Measurements from ENCODE around the gene SAP25.

The SAP25 gene

DNA sequence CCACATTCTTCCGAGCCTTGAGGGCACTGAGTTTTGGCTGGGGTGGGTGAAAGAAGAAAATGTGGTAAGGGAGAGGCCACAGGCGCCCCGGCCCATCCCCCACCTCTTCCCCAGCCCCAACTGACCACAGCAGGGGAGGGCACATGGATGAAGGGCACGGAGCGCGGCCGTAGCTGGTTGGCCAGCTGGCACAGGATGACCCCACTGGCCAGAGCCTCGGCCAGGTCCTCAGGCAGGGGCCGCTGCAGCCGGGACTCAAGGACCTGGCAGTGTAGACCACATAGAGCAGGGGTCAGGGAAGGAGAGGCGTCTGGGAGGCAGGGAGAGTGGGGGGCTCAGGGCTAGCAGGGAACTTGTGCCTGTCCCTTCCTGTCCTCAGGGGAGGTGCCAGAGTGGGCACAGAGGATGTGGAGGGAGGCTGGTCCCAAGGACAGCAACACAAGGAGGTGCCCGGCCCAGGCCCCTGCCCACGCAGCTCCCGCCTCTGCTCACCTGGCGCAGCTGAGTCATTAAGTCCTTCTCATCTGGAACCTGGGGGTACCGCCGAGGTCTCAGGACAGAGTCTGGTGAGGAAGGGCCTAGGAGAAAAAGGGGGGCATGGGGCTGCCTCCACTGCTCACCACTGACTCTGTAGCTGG lies 2.2 kb upstream of the SAP25 start:
- Histone ChIP-seq H3K9me3 (ENCODE audit: severe bottlenecking) (no peaks in the 10 kb centered on the region), H3K27me3 (ENCODE audit: insufficient read depth, low read depth, severe bottlenecking) (no peaks in the 10 kb centered on the region), H3K36me3 (peaks cover 53% of the 10 kb centered on the region), H3K27ac (no peak overlapping the region), H3K4me3 (ENCODE audit: low read depth, low read length) (no peak overlapping the region)
- TF ChIP-seq, protein P1, sequence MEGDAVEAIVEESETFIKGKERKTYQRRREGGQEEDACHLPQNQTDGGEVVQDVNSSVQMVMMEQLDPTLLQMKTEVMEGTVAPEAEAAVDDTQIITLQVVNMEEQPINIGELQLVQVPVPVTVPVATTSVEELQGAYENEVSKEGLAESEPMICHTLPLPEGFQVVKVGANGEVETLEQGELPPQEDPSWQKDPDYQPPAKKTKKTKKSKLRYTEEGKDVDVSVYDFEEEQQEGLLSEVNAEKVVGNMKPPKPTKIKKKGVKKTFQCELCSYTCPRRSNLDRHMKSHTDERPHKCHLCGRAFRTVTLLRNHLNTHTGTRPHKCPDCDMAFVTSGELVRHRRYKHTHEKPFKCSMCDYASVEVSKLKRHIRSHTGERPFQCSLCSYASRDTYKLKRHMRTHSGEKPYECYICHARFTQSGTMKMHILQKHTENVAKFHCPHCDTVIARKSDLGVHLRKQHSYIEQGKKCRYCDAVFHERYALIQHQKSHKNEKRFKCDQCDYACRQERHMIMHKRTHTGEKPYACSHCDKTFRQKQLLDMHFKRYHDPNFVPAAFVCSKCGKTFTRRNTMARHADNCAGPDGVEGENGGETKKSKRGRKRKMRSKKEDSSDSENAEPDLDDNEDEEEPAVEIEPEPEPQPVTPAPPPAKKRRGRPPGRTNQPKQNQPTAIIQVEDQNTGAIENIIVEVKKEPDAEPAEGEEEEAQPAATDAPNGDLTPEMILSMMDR (IDR thresholded peaks at IDR 0.05; ENCODE audit: low read depth, low read length): no peak
- DNase-seq: no peak

DNA sequence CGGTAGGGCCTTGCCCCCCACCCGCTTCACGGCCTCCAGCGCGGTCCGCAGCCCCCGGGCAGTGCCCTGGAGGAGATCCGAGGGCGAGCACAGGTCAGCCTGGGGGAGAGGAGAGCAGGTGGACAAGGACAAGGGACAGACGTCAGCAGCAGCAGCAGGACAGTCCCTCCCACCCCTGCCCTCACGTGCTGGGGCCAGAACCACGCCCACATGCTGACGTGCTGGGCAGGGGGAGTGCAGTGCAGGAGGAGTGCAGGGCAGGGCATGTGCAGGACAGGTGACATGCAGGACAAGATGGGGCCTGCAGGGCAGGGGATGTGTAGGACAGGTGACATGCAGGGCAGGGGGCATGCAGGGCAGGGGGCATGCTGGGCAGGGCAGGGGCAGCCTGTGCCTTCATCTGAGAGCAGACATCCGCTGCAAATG lies 1.5 kb upstream of the SAP25 start:
- Histone ChIP-seq H3K4me3 (ENCODE audit: low read depth, low read length) (no peak overlapping the region), H3K27me3 (ENCODE audit: insufficient read depth, low read depth, severe bottlenecking) (no peaks in the 10 kb centered on the region), H3K9me3 (ENCODE audit: severe bottlenecking) (no peaks in the 10 kb centered on the region), H3K27ac (no peak overlapping the region), H3K36me3 (peaks cover 46% of the 10 kb centered on the region)
- TF ChIP-seq, protein P1 (IDR thresholded peaks at IDR 0.05; ENCODE audit: low read depth, low read length): no peak
- DNase-seq: no peak

DNA sequence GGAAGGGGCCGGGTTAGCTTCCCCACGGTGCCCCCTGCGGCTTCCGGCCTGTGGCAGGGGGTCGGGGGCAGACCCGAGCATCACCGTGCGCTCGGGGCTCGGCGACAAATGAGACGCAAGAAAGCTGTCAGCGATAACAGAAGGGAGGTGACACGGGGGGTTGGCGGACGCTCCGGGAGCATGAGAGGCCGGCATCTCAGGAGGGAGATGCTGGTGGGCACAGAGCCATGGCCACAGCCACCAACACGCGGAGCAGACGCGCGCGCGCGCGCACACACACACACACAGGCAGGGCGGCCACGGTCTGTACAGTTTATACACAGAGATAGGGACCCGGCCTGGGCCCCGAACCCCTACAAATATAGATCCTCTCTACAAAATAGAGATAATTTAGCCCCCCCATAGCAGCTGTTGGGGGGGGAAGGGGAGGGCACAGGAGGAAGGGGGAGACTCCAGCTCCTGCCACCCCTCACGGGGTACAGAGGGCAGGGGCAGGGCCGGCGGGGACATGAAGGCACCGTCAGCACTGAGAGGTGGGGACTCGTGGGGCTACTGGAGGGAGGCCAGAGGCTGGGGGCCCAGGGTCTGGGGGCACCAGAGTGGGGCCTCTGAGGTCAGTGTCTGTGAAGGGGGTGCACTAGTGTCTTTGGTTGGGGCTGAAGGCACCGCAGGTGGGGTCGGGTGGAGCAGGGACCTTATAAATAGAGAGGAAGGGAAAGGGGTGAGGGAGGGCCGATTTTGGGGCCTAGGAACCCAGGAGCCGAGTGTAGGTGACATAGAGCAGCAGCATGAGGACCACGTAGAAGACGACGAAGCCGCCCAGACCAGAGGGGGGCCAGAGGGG lies 884 bp upstream of the SAP25 start:
- no peak for DNase-seq
- TF ChIP-seq, protein P1 (IDR thresholded peaks at IDR 0.05; ENCODE audit: low read depth, low read length): no peak
- Histone ChIP-seq H3K27me3 (ENCODE audit: insufficient read depth, low read depth, severe bottlenecking) (no peaks in the 10 kb centered on the region), H3K27ac (no peak overlapping the region), H3K4me3 (ENCODE audit: low read depth, low read length) (no peak overlapping the region), H3K36me3 (peaks cover 40% of the 10 kb centered on the region), H3K9me3 (ENCODE audit: severe bottlenecking) (no peaks in the 10 kb centered on the region)

DNA sequence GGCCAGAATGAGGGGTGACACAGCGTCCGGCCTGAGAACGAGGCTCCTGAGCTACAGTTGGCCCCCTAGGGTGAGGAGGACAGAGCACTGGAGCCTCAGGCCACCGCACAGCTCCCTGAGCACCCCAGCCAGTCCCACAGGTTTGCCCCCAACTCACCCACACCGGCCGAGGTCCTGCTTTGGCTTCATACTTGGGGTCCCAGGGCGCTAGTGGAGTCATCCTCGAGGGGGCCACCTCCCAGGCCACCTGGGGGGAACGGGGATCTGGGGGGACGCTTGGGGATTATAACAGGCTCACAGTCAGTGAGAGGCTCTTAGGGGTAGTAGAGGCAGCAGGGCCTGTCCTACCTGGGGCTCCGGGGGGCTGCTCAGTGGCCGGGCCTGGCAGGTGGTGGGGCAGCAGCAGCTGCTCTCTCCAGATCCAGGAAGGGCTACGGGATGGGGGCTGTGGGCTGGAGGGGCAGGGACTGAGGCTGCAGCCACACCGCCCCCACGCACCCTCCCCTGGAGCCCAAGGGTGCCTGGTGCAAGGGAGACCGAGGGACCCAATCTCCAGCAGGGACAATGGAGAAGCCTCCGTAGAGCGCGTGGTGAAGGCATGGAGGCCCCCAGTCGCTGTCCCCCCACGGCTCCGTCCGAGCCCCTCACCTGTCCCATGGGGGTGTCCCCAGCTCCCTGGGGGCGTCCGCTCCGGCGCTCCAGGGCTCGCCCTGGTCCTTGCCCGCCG lies 588 bp downstream of the SAP25 start:
- no peak overlapping the region for H3K4me3 ChIP-seq (ENCODE audit: low read depth, low read length)
- no peak for DNase-seq
- TF ChIP-seq, protein P1 (IDR thresholded peaks at IDR 0.05; ENCODE audit: low read depth, low read length): no peak
- no peaks in the 10 kb centered on the region for H3K9me3 ChIP-seq (ENCODE audit: severe bottlenecking)
- H3K27me3 ChIP-seq (ENCODE audit: insufficient read depth, low read depth, severe bottlenecking): no peaks in the 10 kb centered on the region
- H3K36me3 ChIP-seq: peaks cover 31% of the 10 kb centered on the region
- no peak overlapping the region for H3K27ac ChIP-seq

DNA sequence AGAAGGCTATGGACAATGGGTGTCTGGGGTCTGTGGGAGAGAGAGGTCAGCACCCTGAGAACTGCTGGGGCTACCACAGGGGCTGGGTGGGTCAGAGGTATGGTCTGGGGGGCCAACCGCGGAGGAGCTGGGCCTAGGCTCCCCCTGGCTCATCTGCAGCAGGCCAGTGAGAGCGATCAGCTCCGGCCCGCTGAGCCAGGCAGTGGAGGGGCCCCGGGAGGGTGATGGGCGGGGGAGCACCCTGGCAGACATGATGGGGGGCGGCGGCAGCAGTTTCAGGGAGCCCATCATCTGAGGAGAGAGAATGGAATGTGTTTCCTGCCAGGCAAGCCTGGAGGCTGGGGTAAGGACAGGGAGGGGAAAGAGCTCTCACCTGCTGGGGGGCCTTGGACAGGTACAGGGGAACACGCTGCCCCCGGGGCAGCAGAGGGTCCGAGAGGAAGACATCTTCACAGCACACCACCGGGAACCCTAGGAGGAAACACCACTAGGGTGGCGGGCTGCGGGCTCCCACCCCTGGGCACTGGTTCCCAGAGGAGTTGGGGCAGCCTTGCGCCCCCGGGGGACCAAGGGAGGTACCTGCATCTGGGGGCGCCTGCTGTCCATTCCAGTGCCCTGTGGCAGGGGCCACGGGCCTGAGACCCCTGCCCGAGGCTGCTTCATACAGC lies 1.3 kb downstream of the SAP25 start:
- DNase-seq: no peak
- no peak overlapping the region for H3K27ac ChIP-seq

More for the DNA sequence above, 1.3 kb downstream of the SAP25 start:
- H3K9me3 ChIP-seq (ENCODE audit: severe bottlenecking): no peaks in the 10 kb centered on the region
- no peaks in the 10 kb centered on the region for H3K27me3 ChIP-seq (ENCODE audit: insufficient read depth, low read depth, severe bottlenecking)
- H3K4me3 ChIP-seq (ENCODE audit: low read depth, low read length): no peak overlapping the region
- peaks cover 24% of the 10 kb centered on the region for H3K36me3 ChIP-seq
- TF ChIP-seq, protein P1 (IDR thresholded peaks at IDR 0.05; ENCODE audit: low read depth, low read length): no peak
